Measurements from ENCODE around the gene CYBA. TPM values are rescaled to one million over a fixed set of nuclear protein-coding genes. Genes with fewer than 3 reads are reported as not detected.

CYBA gene
- total and polyA plus RNA-seq, 9 of the 15 experiments (the other 6 are each of a cell fraction or from before 2014, with no cell fraction given): 0.34 to 683 (median 93.0) TPM

DNA sequence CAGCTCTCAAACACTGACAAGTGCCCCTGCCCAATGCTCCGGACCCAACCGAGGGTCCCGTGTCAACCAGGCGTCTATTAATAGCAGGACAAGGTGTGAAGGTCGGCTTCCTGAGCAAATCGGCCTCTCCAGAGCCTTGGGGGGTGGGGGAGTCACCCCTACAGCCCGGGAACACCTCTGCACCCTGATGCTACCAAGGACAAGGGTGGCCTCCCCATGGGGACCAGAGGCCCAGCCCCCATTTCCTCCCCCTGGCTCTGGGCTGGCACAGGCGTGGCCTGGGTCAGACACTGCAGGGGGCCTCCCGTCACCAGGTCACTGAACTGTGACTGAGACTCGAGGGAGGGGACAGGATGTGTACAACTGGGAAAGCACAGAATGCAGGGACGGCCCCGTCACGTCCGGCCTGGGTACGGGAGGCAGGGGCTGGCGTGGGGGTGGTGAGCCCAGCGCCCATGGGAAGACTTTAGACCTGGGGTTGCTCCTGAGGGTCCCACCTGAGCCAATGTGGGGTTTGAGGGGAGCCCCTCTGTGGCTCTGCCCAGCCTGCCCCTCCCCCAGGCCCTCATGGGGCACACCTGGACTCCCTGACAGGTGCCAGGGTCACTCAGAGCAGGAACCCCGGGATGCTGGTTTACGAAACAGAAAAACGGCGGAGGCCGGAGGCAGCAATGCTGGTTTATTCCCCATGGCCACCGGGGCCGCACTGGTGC is 579 bp upstream of the CYBA start (continued):
- TF ChIP-seq ZNF444 (CRISPR knock-in tag; IDR thresholded peaks at IDR 0.05) (0 out of 2 replicates have a peak, but pooled peaks have one; percentile 17), CBX3 (IDR thresholded peaks at IDR 0.05; ENCODE audit: borderline replicate concordance in 1 of 2, low read length in 2 of 2) (no peak), ZNF398 (CRISPR knock-in tag; IDR thresholded peaks at IDR 0.05) (no peak), ZNF175 (CRISPR knock-in tag; IDR thresholded peaks at IDR 0.05; ENCODE audit: low read depth) (0 out of 2 replicates have a peak, but pooled peaks have one; percentile 43), KLF16 (IDR thresholded peaks at IDR 0.05) (no peak), YY1 (IDR thresholded peaks at IDR 0.05; ENCODE audit: borderline replicate concordance in 1 of 3, control insufficient read depth in 1 of 3, extremely low read depth in 1 of 3, insufficient read depth in 3 of 3, insufficient read length in 1 of 3, insufficient replicate concordance in 2 of 3, low read depth in 1 of 3, low read length in 2 of 3) (peak in 1 of 3 experiments; percentile 48), HMG20A (CRISPR knock-in tag; conservative IDR thresholded peaks at IDR 0.05) (no peak), PCBP2 (IDR thresholded peaks at IDR 0.05; ENCODE audit: low read depth, low read length, poor library complexity, severe bottlenecking) (no peak), ZNF311 (CRISPR knock-in tag; IDR thresholded peaks at IDR 0.05) (no peak), TRIM24 (IDR thresholded peaks at IDR 0.05) (peak in 1 of 2 experiments; percentile 64; a peak in 2 of 4 replicates), XRCC5 (IDR thresholded peaks at IDR 0.05; ENCODE audit: low read depth, low read length) (peak; percentile 71), ETV1 (tag; conservative IDR thresholded peaks at IDR 0.05; ENCODE audit: low read depth) (peak; percentile 71), ETS2 (tag; IDR thresholded peaks at IDR 0.05; ENCODE audit: borderline replicate concordance, poor library complexity, severe bottlenecking) (no peak), GABPB1 (CRISPR knock-in tag; IDR thresholded peaks at IDR 0.05) (peak; percentile 30), NFYB (IDR thresholded peaks at IDR 0.05; ENCODE audit: extremely low read depth, insufficient read length) (no peak), SMAD3 (CRISPR knock-in tag; conservative IDR thresholded peaks at IDR 0.05) (no peak), SPI1 (IDR thresholded peaks at IDR 0.05; ENCODE audit: borderline replicate concordance, low read depth, low read length) (no peak), EP400 (IDR thresholded peaks at IDR 0.05) (0 out of 2 replicates have a peak, but pooled peaks have one; percentile 17)
- TF ChIP-seq, protein P1, sequence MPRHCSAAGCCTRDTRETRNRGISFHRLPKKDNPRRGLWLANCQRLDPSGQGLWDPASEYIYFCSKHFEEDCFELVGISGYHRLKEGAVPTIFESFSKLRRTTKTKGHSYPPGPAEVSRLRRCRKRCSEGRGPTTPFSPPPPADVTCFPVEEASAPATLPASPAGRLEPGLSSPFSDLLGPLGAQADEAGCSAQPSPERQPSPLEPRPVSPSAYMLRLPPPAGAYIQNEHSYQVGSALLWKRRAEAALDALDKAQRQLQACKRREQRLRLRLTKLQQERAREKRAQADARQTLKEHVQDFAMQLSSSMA (CRISPR knock-in tag; IDR thresholded peaks at IDR 0.05): no peak
- TF ChIP-seq, protein P2, sequence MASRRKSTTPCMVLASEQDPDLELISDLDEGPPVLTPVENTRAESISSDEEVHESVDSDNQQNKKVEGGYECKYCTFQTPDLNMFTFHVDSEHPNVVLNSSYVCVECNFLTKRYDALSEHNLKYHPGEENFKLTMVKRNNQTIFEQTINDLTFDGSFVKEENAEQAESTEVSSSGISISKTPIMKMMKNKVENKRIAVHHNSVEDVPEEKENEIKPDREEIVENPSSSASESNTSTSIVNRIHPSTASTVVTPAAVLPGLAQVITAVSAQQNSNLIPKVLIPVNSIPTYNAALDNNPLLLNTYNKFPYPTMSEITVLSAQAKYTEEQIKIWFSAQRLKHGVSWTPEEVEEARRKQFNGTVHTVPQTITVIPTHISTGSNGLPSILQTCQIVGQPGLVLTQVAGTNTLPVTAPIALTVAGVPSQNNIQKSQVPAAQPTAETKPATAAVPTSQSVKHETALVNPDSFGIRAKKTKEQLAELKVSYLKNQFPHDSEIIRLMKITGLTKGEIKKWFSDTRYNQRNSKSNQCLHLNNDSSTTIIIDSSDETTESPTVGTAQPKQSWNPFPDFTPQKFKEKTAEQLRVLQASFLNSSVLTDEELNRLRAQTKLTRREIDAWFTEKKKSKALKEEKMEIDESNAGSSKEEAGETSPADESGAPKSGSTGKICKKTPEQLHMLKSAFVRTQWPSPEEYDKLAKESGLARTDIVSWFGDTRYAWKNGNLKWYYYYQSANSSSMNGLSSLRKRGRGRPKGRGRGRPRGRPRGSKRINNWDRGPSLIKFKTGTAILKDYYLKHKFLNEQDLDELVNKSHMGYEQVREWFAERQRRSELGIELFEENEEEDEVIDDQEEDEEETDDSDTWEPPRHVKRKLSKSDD (conservative IDR thresholded peaks at IDR 0.05; ENCODE audit: low read length): no peak
- TF ChIP-seq, protein P3, sequence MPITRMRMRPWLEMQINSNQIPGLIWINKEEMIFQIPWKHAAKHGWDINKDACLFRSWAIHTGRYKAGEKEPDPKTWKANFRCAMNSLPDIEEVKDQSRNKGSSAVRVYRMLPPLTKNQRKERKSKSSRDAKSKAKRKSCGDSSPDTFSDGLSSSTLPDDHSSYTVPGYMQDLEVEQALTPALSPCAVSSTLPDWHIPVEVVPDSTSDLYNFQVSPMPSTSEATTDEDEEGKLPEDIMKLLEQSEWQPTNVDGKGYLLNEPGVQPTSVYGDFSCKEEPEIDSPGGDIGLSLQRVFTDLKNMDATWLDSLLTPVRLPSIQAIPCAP (CRISPR knock-in tag; IDR thresholded peaks at IDR 0.05; ENCODE audit: borderline replicate concordance): no peak
